ENCODE results near the gene P2RX1. TPM values are rescaled to one million over a fixed set of nuclear protein-coding genes. Genes with fewer than 3 reads are reported as not detected.

The P2RX1 gene
- polyA plus RNA-seq, 1 experiment, result 0.02 TPM

GRCh38 chr17:3959295-3959899, 43.1 kb upstream of the P2RX1 start:
- H3K36me3 ChIP-seq (ENCODE audit: control insufficient read depth, insufficient read depth, low read length), result no peaks in the 10 kb centered on the region
- no peak for DNase-seq (ENCODE audit: low read depth)
- H3K27me3 ChIP-seq (ENCODE audit: control insufficient read depth, insufficient read depth, low read length), result peaks cover 18% of the 10 kb centered on the region
- TF ChIP-seq, protein P1, sequence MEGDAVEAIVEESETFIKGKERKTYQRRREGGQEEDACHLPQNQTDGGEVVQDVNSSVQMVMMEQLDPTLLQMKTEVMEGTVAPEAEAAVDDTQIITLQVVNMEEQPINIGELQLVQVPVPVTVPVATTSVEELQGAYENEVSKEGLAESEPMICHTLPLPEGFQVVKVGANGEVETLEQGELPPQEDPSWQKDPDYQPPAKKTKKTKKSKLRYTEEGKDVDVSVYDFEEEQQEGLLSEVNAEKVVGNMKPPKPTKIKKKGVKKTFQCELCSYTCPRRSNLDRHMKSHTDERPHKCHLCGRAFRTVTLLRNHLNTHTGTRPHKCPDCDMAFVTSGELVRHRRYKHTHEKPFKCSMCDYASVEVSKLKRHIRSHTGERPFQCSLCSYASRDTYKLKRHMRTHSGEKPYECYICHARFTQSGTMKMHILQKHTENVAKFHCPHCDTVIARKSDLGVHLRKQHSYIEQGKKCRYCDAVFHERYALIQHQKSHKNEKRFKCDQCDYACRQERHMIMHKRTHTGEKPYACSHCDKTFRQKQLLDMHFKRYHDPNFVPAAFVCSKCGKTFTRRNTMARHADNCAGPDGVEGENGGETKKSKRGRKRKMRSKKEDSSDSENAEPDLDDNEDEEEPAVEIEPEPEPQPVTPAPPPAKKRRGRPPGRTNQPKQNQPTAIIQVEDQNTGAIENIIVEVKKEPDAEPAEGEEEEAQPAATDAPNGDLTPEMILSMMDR (IDR thresholded peaks at IDR 0.05; ENCODE audit: insufficient read depth, low read depth, low read length), result no peak
- H3K4me3 ChIP-seq (ENCODE audit: low read depth, low read length), result no peak overlapping the region
- ChIA-PET CTCF (interaction anchor here (1.3 to 1.9 kb wide), 2 partner anchors 10 to 46 kb away, joined by 3 to 10 read pairs; no protein-coding TSS in a partner anchor), POLR2A (no interaction called here)

- no peak for DNase-seq (ENCODE audit: low read depth)
- Histone ChIP-seq H3K4me3 (ENCODE audit: low read depth, low read length) (no peak overlapping the region), H3K27me3 (ENCODE audit: control insufficient read depth, insufficient read depth, low read length) (peaks cover 11% of the 10 kb centered on the region), H3K36me3 (ENCODE audit: control insufficient read depth, insufficient read depth, low read length) (no peaks in the 10 kb centered on the region)
- ChIA-PET CTCF (no interaction called here), POLR2A (no interaction called here)
- TF ChIP-seq, protein P1 (IDR thresholded peaks at IDR 0.05; ENCODE audit: insufficient read depth, low read depth, low read length), result no peak
Measured at GRCh38 chr17:3957735-3958599, 41.7 kb upstream of the P2RX1 start.

GRCh38 chr17:3956983-3957382, 40.7 kb upstream of the P2RX1 start:
- no peak for DNase-seq (ENCODE audit: low read depth)
- Histone ChIP-seq H3K36me3 (ENCODE audit: control insufficient read depth, insufficient read depth, low read length) (no peaks in the 10 kb centered on the region), H3K27me3 (ENCODE audit: control insufficient read depth, insufficient read depth, low read length) (peaks cover 6% of the 10 kb centered on the region), H3K4me3 (ENCODE audit: low read depth, low read length) (no peak overlapping the region)
- CTCF ChIA-PET, result no interaction called here
- TF ChIP-seq, protein P1 (IDR thresholded peaks at IDR 0.05; ENCODE audit: insufficient read depth, low read depth, low read length), result no peak
- POLR2A ChIA-PET, result no interaction called here

- ChIA-PET CTCF (no interaction called here), POLR2A (no interaction called here)
- no peak for DNase-seq (ENCODE audit: low read depth)
- no peaks in the 10 kb centered on the region for H3K36me3 ChIP-seq (ENCODE audit: control insufficient read depth, insufficient read depth, low read length)
- no peak overlapping the region for H3K4me3 ChIP-seq (ENCODE audit: low read depth, low read length)
- TF ChIP-seq, protein P1 (IDR thresholded peaks at IDR 0.05; ENCODE audit: insufficient read depth, low read depth, low read length), result no peak
- peaks cover 2% of the 10 kb centered on the region; the same call in 1 of the 2 replicates for H3K27me3 ChIP-seq (ENCODE audit: control insufficient read depth, insufficient read depth, low read length)
Measured at GRCh38 chr17:3956327-3956957, 40.2 kb upstream of the P2RX1 start.

DNA sequence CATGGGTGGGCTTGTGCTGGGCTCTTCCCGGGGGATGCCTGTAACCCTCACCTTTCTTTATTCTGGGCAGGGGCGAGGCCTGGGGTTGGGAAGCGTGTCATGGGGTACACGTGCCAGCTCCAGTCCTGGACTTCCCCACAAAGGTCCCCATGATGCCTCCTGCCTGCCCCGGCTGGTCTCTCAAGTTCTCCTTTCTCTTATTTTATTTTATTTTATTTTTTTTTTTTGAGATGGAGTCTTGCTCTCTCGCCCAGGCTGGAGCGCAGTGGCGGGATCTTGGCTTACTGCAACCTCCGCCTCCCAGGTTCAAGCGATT, 39.4 kb upstream of the P2RX1 start:
- TF ChIP-seq, protein P1 (IDR thresholded peaks at IDR 0.05; ENCODE audit: insufficient read depth, low read depth, low read length), result no peak
- no peaks in the 10 kb centered on the region for H3K36me3 ChIP-seq (ENCODE audit: control insufficient read depth, insufficient read depth, low read length)
- CTCF ChIA-PET, result no interaction called here
- DNase-seq (ENCODE audit: low read depth), result no peak
- no peak overlapping the region for H3K4me3 ChIP-seq (ENCODE audit: low read depth, low read length)
- POLR2A ChIA-PET, result no interaction called here
- H3K27me3 ChIP-seq (ENCODE audit: control insufficient read depth, insufficient read depth, low read length), result no peaks in the 10 kb centered on the region

All from BJ (cell line).